AML-193 (cell line): ENCODE data around the gene GRK2.

Source experiments
- DNase-seq, 2 experiments: peaks; one replicate each; lab custom pipeline; 2025; lab: John Stamatoyannopoulos, UW

Gene GRK2

DNA sequence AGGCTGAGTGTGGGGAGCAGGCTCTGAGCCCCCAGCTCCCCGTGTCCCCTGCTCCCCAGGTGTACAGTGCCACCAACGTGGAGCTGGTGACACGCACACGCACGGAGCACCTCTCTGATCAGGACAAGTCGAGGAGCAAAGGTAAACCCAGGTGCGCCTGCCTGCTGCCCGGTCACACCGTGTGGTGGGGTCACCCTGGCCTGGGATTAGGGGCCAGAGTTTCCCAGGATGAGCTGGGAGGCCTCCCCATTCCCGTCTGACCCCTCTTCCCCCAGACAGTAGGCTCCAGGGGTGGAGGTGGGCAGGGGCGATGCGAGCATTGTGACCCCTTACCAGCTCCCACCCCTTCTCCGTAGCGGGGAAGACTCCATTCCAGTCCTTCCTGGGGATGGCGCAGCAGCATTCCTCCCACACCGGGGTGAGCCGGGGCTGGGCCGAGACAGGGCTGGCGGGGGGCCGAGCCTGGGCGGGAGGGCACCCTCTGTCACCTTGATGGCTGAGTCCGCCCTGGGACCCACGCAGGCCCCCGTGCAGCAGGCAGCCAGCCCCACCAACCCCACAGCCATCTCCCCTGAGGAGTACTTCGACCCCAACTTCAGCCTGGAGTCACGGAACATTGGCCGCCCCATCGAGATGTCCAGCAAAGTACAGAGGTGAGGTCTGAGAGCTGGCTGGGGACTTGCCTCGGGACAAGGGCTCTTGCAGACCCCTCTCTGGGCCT, 33.4 kb downstream of the GRK2 start:
- DNase-seq = no peak

DNA sequence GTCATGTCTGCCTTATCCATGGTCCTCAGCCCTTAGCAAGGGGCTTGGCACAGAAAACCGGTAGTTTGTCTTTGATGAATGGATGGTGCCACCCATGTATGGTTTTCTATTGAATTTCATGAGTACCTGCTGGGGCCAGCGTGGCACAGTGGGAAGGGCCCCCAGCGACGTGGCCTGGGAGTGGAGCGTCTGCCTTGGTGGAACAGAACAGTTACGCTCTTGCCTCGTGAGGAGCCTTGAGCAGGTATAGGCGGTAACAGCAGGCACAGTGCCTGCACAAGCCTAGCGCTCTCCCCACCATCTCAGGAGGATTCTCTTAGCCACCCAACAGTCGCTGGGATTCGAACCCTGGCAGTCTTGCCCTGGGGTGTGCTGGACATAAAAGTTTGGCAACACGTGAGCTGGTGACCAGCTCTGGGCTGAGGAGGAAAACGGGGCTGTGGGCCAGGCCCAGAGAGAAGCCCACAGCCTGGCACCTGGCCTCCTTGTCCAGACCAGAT, 34.0 kb downstream of the GRK2 start:
- no peak for DNase-seq

GRCh38 chr11:67300756-67301312, 34.6 kb downstream of the GRK2 start:
- no peak for DNase-seq

GRCh38 chr11:67301313-67301921, 35.1 kb downstream of the GRK2 start:
- no peak for DNase-seq

DNA sequence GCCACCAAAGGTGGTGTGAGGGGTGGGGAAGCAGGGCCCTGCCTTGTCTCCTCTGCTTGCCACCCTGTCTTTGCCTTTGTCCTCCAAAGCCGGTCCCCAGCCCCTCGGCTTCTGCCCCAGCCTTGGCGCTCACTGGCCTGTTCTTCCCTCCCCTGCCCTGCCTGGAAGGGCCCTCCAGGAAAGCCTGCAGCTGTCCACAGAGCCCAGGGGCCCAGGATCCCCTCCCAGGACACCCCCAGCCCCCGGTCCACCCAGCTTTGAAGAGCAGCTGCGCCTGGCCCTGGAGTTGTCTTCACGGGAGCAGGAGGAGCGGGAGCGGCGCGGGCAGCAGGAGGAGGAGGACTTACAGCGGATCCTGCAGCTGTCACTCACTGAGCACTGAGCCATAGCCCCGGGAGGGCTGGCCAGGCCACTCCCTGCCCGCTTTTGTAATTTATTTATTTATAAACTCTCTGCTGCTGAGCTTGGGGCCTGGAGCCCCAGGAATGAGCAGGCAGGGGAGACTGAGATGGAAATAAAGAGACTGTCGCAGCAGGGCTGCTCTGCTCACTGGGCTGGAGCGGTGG, 35.8 kb downstream of the GRK2 start:
- no peak for DNase-seq

- peak; percentile 32 to 36 for DNase-seq
These were observed 36.4 kb downstream of the GRK2 start for GRCh38 chr11:67302571-67303131.

- DNase-seq = peak; percentile 38 to 40
These were observed 37.0 kb downstream of the GRK2 start, which contains the start of gene SSH3 for GRCh38 chr11:67303132-67303834. Gene SSH3, plus strand, starts transcription at chr11:67303530. Its CDS starts 96 bp downstream, at chr11:67303626.

DNA sequence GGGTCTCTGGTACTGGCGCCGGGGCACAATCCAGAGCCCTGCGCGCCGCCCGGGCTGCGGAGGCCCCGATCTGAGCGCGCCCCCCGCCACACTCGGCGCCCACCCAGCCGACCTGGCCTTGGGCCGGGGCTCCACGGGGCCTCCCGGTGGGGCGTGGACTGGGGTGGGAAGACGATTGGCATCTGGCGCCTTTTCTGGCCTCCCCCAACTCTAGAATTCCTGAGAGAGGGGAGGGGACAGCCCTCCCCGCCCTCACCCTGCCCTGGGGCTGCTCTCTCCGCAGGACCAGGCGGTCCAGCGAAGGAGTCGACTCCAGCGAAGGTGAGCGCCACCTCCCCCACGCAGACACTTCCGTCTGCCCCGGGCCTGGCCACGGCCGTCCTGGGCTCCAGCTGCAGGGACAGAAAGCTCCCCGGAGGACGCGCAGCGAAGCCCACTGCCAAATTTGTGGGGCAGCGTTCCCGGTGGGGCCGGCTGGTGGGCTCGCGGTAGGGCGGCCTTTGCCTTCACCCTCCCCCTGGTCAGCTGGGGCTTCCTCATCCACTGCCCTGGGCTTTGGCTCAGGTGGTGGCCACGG, 37.6 kb downstream of the GRK2 start:
- no peak for DNase-seq

GRCh38 chr11:67304511-67305113, 38.3 kb downstream of the GRK2 start:
- DNase-seq = no peak

- no peak for DNase-seq
These were observed 40.7 kb downstream of the GRK2 start for GRCh38 chr11:67306769-67307544.

- no peak for DNase-seq
These were observed 41.3 kb downstream of the GRK2 start for GRCh38 chr11:67307545-67308001.

- no peak for DNase-seq
These were observed 42.0 kb downstream of the GRK2 start for GRCh38 chr11:67308031-67308866.

DNA sequence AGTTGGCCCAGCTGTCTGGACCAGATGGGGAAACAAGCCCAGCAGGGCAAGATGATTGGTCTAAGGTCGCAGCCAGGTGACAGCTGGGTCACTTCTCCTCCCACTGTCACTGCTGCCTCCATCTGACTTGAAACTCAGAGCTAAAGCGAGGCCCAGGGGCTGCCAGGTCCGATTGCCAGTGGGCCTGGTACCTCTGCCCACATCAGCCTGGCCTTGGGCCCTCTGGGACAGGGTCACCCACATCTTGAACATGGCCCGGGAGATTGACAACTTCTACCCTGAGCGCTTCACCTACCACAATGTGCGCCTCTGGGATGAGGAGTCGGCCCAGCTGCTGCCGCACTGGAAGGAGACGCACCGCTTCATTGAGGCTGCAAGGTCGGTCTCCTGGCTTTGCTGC, 42.9 kb downstream of the GRK2 start:
- DNase-seq = no peak

- no peak for DNase-seq
These were observed 43.4 kb downstream of the GRK2 start for GRCh38 chr11:67309661-67310061.

- no peak for DNase-seq
These were observed 44.2 kb downstream of the GRK2 start for GRCh38 chr11:67310246-67311050.

DNA sequence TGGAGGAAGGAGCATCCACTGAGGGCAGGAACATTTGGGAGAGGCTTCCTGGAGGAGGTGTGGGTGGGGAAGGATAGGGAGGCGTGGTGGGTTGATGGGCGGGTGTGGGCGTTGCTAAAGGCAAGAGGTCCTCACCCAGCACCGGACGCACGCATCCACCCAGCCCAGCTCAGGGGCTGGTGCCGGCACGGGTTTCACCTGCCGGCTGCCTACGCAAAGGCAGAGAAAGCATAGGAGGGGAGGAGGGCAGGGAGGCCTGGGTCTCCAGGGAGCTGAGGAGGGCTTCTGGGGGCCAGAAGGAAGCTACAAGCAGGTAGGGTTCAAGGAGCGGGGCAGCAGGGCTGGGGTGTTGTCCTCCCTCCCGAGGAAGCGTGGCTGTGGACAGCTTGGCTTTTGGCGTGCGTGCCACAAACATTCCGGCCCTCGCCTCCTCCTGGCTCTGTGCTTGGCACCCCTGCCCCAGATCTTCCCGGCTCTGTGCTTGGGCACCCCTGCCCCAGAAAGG, 44.8 kb downstream of the GRK2 start:
- no peak for DNase-seq

GRCh38 chr11:67311556-67312082, 45.3 kb downstream of the GRK2 start:
- no peak for DNase-seq
